Hindlimb muscle (tissue), 1 donor: ENCODE measurements around the gene NDUFV3. TPM values are rescaled to one million over a fixed set of nuclear protein-coding genes. Genes with fewer than 3 reads are reported as not detected.
"Not testable (repeated sequence)": the region's sequence is repeated elsewhere in the genome, so short reads cannot be mapped to it uniquely, and the experiment has no call there.

Experiments
- DNase-seq: peaks from one replicate; pipeline ENCODE4 v3.0.0-alpha.2; 2013
- polyA plus RNA-seq: library from polyadenylated mRNA; unstranded; fragments of 120-200 nt; gene quantifications from one replicate; pipeline ENCODE4 v1.2.1, GENCODE V29; 2013; ENCODE audit not compliant: insufficient read length

The NDUFV3 gene
- polyA plus RNA-seq, 1 donor, result 37.6 TPM

- DNase-seq, result no peak
These were observed 35.9 kb upstream of the NDUFV3 start for GRCh38 chr21:42857216-42857615.

DNA sequence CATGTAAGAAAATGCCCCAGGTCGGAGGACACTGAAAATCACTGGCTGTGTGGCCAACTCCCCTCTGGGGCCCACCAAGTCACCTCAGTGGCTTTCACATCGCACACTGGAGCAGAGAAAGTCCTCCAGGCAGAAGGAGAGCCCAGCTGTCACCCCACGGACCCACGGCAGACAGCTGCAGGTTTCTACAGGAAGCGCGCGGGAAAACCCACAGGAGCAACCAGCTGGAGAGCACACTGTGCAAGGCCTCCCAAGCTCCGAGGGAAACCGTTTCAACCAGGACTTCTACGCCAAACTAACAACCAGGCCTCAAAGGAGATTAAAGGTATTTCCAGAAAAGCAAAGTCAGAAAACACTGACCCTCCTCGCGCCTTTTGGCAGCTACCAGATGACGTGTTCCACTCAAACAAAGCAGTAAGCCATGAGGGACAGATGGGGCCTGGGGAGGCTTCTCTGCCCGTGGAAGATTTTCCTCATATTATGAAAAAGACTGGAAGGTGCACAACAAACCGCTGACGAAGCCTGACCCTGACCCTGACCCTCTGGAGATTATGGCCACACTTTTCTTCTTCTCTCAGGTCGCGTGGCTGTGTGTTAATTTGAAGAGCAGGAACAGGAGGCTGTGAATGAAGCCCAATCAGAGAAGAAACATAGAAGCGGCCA lies 34.8 kb upstream of the NDUFV3 start:
- no peak for DNase-seq

GRCh38 chr21:42858957-42859890 lies 33.9 kb upstream of the NDUFV3 start:
- no peak for DNase-seq

GRCh38 chr21:42859891-42860230 lies 33.2 kb upstream of the NDUFV3 start:
- no peak for DNase-seq

- DNase-seq, result no peak
These were observed 32.8 kb upstream of the NDUFV3 start for GRCh38 chr21:42860345-42860744.

GRCh38 chr21:42861311-42861847 lies 31.7 kb upstream of the NDUFV3 start:
- no peak for DNase-seq

- no peak for DNase-seq
These were observed 31.2 kb upstream of the NDUFV3 start for GRCh38 chr21:42861848-42862400.

DNA sequence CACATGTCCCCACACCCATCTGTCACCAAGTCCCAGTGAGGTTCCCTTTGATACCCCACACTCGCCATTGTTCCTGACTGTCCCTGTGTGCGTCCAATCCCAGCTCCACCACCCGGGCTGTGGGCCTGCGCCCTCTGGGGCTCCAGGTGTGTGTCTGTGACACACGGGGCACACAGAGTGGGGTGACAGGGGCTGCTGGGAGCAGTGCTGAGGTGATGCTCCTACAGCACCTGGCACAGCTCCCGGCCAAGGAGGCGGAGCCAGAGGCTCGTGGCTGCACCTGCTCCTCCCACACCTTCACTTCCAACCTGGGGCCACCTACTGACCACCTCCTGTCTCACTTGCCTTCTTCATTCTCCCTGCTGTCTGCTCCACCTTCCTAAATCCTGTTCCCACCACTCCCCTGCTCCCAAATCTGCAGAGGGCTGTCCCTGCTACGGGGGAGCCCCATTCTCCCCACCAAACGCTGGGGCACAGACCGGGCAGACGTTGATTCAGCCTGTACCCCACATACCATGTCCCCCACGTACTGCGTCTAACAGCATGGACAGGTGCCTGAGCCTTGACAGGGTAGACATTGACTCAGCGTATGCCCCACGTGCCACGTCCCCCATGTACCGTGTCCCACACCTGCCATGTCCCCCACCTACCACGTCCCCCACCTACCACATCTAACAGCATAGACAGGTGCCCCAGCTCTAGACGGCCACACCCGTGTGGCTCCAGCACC lies 30.2 kb upstream of the NDUFV3 start:
- DNase-seq, result no peak

DNA sequence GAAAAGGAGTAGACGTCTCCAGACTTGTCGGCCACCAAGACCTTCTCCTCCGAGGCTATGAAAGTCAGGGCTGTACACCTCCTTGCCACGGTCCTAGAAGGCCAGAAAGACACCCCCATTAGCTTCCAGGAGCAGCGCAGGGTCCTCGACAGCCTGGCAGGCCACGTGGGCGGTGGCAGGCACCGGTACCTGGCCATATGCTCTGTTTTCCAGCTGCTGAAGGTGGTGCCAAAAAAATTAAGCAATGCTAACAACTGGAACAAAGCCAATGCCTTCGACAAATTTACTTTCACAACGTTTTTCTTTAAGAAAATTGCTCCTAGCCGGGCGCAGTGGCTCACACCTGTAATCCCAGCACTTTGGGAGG lies 29.6 kb upstream of the NDUFV3 start:
- no peak for DNase-seq

- DNase-seq, result no peak
These were observed 28.8 kb upstream of the NDUFV3 start for GRCh38 chr21:42864286-42864685.

DNA sequence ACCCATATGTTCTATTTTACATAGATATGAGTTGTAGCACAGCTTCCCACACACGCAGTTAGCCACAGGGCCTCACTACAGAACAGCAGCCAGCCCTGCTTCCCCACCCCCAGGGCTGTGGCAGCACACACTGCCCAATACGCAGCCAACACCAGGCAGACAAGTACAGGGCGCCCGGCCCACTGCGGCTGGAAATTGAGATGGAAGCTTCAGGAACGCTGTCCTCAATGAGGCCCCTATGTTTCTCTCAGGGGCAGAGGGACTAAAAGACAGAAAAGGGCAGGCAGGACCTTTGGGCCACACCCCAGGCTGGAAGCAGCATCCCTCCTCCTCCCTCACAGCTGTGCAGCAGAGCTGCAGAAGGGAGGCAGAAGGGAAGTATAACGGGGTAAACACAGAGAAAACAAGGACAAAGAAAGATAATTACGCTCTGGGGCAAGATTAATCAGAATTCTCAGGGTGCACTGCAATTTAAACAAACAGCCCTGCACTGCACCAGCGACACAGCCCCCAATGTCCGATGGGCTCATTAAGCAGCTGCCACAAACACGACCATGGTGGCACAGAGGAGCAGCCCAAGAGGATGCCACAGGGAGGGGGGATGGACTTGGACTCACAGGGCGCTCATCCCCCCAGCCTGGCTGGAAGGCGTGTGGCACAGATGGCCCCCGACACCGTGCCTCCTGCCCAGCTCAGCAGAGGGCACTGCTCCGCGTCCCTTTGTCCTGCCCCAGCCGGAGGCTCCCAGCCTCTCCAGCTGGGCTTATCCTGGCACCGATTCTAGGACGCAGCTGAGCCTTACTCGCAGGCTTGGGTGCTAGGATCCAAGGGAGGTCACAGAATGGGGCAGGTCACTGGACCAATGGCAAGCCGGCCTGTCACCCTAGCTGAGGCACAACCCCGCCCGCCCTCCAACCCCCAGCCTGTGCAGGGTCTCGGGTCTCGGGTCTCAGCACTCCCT lies 28.0 kb upstream of the NDUFV3 start:
- DNase-seq, result peak; percentile 55

DNA sequence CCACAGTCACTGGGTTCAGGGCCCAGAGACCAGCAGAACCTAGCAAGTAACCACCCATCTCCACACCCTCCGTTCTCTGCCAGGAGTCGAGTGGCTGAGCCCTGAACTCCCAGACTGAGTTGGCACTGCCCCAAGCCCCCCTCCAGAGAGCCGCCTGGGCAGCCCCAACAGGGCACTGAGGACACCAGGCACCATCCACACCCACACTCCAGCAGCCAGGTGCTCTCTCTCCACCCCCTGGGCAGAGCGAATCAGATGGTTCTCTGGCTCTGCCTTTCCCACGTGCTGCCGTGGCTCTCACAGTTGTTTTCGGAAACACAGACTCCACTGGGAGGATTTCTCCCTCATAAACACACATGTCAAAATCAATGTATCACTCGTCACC lies 27.3 kb upstream of the NDUFV3 start:
- no peak for DNase-seq

- no peak for DNase-seq
These were observed 24.9 kb upstream of the NDUFV3 start for GRCh38 chr21:42868196-42868595.

DNA sequence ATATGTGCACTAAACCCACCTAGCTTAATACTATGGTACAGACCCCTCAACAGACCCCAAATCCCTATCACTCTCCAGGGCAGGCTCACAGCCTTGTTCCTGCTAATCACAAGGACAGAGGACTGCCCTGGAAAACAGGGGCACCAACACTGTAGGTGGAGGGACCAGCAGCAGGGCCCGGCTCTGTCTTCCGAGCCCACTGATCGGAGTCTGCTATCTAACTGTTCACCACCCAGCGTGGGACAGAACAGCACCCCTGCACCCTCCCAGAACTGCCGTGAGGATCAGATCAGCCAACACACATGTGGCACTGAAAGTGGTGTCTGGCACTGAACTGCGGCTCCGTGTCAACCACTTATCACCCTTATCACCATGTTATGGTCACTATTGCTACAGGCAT lies 20.0 kb upstream of the NDUFV3 start:
- no peak for DNase-seq

DNA sequence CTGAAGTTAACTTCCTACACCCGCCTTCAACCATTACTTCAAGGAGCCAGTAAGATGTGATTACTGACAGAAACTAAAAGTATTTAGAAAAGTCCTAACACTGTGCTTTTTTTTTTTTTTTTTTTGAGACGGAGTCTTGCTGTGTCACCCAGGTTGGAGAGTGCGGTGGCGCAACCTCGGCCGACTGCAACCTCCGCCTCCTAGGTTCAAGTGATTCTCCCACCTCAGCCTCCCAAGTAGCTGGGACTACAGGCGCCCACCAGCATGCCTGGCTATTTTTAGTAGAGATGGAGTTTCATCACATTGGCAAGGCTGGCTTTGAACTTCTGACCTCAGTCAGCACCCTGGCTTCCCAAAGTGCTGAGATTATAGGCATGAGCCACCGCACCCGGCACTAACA lies 17.3 kb upstream of the NDUFV3 start:
- not testable (repeated sequence) for DNase-seq

- no peak for DNase-seq
These were observed 14.5 kb upstream of the NDUFV3 start for GRCh38 chr21:42878678-42878992.

GRCh38 chr21:42878993-42879787 lies 13.9 kb upstream of the NDUFV3 start, which contains the start of gene WDR4:
WDR4 (minus strand) TSS chr21:42879539; CDS start chr21:42879495, 44 bp downstream.
- peak; percentile 99 for DNase-seq

DNA sequence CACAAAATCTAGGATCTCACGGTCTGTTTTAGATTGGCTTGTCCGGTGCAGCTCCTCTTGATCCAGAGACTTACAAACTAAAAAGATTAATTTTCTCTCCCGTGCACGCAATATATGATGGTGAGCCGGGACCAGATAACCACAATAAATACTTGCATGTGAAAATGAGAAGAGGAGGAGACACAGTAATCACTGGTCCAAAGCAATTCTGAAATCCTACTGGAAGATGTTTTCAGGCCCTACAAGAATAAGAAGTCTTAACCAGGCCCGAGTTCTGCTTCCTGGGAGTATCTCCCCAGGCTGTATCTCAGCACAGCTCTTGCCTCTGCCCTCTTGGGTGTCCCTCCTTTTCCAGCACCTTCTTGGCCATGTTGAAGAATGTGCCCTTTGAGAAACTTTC lies 12.8 kb upstream of the NDUFV3 start:
- no peak for DNase-seq

- DNase-seq, result no peak
These were observed 9.2 kb upstream of the NDUFV3 start for GRCh38 chr21:42883921-42884320.

DNA sequence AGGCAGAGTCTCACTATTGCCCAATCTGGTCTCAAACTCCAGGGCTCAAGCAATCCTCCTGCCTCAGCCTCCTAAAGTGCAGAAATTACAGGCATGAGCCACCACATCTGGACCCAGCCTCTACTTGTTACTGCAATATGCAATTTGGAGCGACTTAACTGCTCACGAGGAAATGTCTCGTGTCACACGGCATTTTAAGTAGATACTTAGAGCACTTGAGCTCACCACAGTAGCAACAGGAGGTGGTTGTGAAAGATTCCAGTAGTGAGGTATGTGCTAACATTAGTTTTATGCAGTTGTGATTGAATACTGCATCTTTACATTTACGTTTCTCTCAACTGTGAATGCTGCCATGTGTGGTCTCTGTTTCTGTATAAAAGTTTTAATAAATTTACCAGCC lies 5.8 kb upstream of the NDUFV3 start:
- no peak for DNase-seq

GRCh38 chr21:42892582-42892930 lies 553 bp upstream of the NDUFV3 start:
- DNase-seq, result no peak
